Natural killer cell treated with Interleukin-12 subunit alpha and Interleukin-12 subunit beta and Interleukin-15 and Interleukin-18, amount 100 ng/mL, for 72 hours (primary cell): ENCODE measurements around the gene TNFRSF12A. TPM values are rescaled to one million over a fixed set of nuclear protein-coding genes. Genes with fewer than 3 reads are reported as not detected.
"Not testable (repeated sequence)": the region's sequence is repeated elsewhere in the genome, so short reads cannot be mapped to it uniquely, and the experiment has no call there.

Experiments
- ATAC-seq, 2 donors: fragments of 150-1000 bp; cut with Tn5 transposase in 1 of 2; sonication (Bioruptor Pico), chemical (Tn5 transposase) in 1 of 2; 2 replicates each; pipeline ENCODE4 v1.10.0; 2021
- DNase-seq: peaks from one replicate; pipeline ENCODE4 v3.0.0; 2022; ENCODE audit warnings: low spot score
- H3K27ac Mint-ChIP-seq, 2 donors: 1 replicate in 1 of 2; 2 replicates in 1 of 2; pipeline ENCODE4 v1.8.0; 2022; ENCODE audit warnings: mixed read lengths in 2 of 2, mild to moderate bottlenecking in 1 of 2, moderate library complexity in 1 of 2
- H3K27me3 Mint-ChIP-seq, 2 donors: 1 replicate in 1 of 2; 2 replicates in 1 of 2; pipeline ENCODE4 v1.8.0; 2022; ENCODE audit warnings: mixed read lengths in 2 of 2
- H3K36me3 Mint-ChIP-seq: one replicate; pipeline ENCODE4 v1.8.0; 2022; ENCODE audit warnings: mixed read lengths
- H3K4me1 Mint-ChIP-seq, 2 donors: 1 replicate in 1 of 2; 2 replicates in 1 of 2; pipeline ENCODE4 v1.8.0; 2022; ENCODE audit warnings: low read depth in 2 of 2, mixed read lengths in 2 of 2, mild to moderate bottlenecking in 1 of 2
- H3K4me3 Mint-ChIP-seq: one replicate; pipeline ENCODE4 v1.8.0; 2022; ENCODE audit warnings: mixed read lengths
- H3K9me3 Mint-ChIP-seq: 2 replicates; pipeline ENCODE4 v1.8.0; 2022; ENCODE audit warnings: mixed read lengths
- total RNA-seq, 2 donors: library from RNA; stranded (reverse); gene quantifications; one replicate each; pipeline ENCODE4 v1.2.3, GENCODE V29; 2022

TNFRSF12A gene
- total RNA-seq, 2 donors from 2014 or later, result 6.4 to 6.5 TPM

GRCh38 chr16:3058139-3059030, 38.2 kb downstream of the TNFRSF12A start:
- H3K4me1 Mint-ChIP-seq, result peaks cover 57 to 63% of the 10 kb centered on the region in 2 donors
- no peaks in the 10 kb centered on the region for H3K9me3 Mint-ChIP-seq
- no peaks in the 10 kb centered on the region for H3K27me3 Mint-ChIP-seq
- H3K4me3 Mint-ChIP-seq, result peak overlapping the region; percentile 89
- peak; percentile 78 for DNase-seq
- peaks cover 24% of the 10 kb centered on the region for H3K36me3 Mint-ChIP-seq
- peak overlapping the region; percentile 99 to 100 for H3K27ac Mint-ChIP-seq
- peak; percentile 50 to 63 for ATAC-seq

- H3K27ac Mint-ChIP-seq, result peak overlapping the region; percentile 92 to 99
- H3K9me3 Mint-ChIP-seq, result no peaks in the 10 kb centered on the region
- DNase-seq (peak; percentile 97), ATAC-seq (peak; percentile 88 to 94)
- H3K27me3 Mint-ChIP-seq, result no peaks in the 10 kb centered on the region
- H3K36me3 Mint-ChIP-seq, result peaks cover 16% of the 10 kb centered on the region
- H3K4me3 Mint-ChIP-seq, result peak overlapping the region; percentile 89
- peaks cover 55 to 61% of the 10 kb centered on the region in 2 donors for H3K4me1 Mint-ChIP-seq
Measured at GRCh38 chr16:3059041-3059722, 39.0 kb downstream of the TNFRSF12A start.

GRCh38 chr16:3059723-3060242, 39.6 kb downstream of the TNFRSF12A start:
- no peaks in the 10 kb centered on the region for H3K27me3 Mint-ChIP-seq
- H3K9me3 Mint-ChIP-seq, result no peaks in the 10 kb centered on the region
- peaks cover 55% of the 10 kb centered on the region in 2 donors for H3K4me1 Mint-ChIP-seq
- H3K4me3 Mint-ChIP-seq, result peak overlapping the region; percentile 89
- peak overlapping the region; percentile 92 to 99 for H3K27ac Mint-ChIP-seq
- peaks cover 13% of the 10 kb centered on the region for H3K36me3 Mint-ChIP-seq
- DNase-seq (no peak), ATAC-seq (no peak)

GRCh38 chr16:3060339-3061127, 40.4 kb downstream of the TNFRSF12A start:
- Mint-ChIP-seq H3K27ac (peak overlapping the region; percentile 92 to 99), H3K4me3 (peak overlapping the region; percentile 89), H3K4me1 (peaks cover 52% of the 10 kb centered on the region in 2 donors), H3K36me3 (peaks cover 9% of the 10 kb centered on the region), H3K9me3 (no peaks in the 10 kb centered on the region), H3K27me3 (no peaks in the 10 kb centered on the region)
- DNase-seq (no peak), ATAC-seq (no peak)

GRCh38 chr16:3062553-3062952, 42.4 kb downstream of the TNFRSF12A start:
- Mint-ChIP-seq H3K36me3 (peaks cover 8% of the 10 kb centered on the region), H3K4me3 (peak overlapping the region; percentile 52), H3K4me1 (peaks cover 43 to 46% of the 10 kb centered on the region in 2 donors), H3K27ac (peak overlapping the region; percentile 97 to 100), H3K9me3 (no peaks in the 10 kb centered on the region), H3K27me3 (no peaks in the 10 kb centered on the region)
- ATAC-seq, result no peak
- no peak for DNase-seq

- H3K27me3 Mint-ChIP-seq, result no peaks in the 10 kb centered on the region
- DNase-seq, result no peak
- no peak for ATAC-seq
- peaks cover 46 to 53% of the 10 kb centered on the region in 2 donors for H3K4me1 Mint-ChIP-seq
- no peaks in the 10 kb centered on the region for H3K9me3 Mint-ChIP-seq
- H3K4me3 Mint-ChIP-seq, result peak overlapping the region; percentile 52
- H3K36me3 Mint-ChIP-seq, result peaks cover 11% of the 10 kb centered on the region
- peak overlapping the region; percentile 97 to 100 for H3K27ac Mint-ChIP-seq
Measured at GRCh38 chr16:3063625-3064386, 43.6 kb downstream of the TNFRSF12A start.

- Mint-ChIP-seq H3K36me3 (peaks cover 22% of the 10 kb centered on the region), H3K9me3 (no peaks in the 10 kb centered on the region), H3K27me3 (no peaks in the 10 kb centered on the region), H3K4me1 (peaks cover 49 to 55% of the 10 kb centered on the region in 2 donors), H3K4me3 (peak within 1 kb of the TSS; percentile 100), H3K27ac (peak within 1 kb of the TSS; percentile 97 to 100)
- ATAC-seq (peak; percentile 71 to 73), DNase-seq (no peak)
Measured at GRCh38 chr16:3065069-3065741, 45.0 kb downstream of the TNFRSF12A start, which contains the start of gene IL32. Gene IL32, plus strand, starts transcription at chr16:3065640. Its CDS starts 172 bp downstream, at chr16:3065812.

- ATAC-seq (peak; percentile 1 to 29), DNase-seq (no peak)
- no peaks in the 10 kb centered on the region for H3K27me3 Mint-ChIP-seq
- no peaks in the 10 kb centered on the region for H3K9me3 Mint-ChIP-seq
- H3K27ac Mint-ChIP-seq, result peak overlapping the region; percentile 97 to 100
- peak overlapping the region; percentile 100 for H3K4me3 Mint-ChIP-seq
- peaks cover 22% of the 10 kb centered on the region for H3K36me3 Mint-ChIP-seq
- H3K4me1 Mint-ChIP-seq, result peaks cover 50 to 54% of the 10 kb centered on the region in 2 donors
Measured at GRCh38 chr16:3065742-3066439, 45.7 kb downstream of the TNFRSF12A start.

- peaks cover 55 to 59% of the 10 kb centered on the region in 2 donors for H3K4me1 Mint-ChIP-seq
- DNase-seq (no peak), ATAC-seq (peak in 1 of 2 donors; percentile 1)
- peak overlapping the region; percentile 97 to 100 for H3K27ac Mint-ChIP-seq
- H3K4me3 Mint-ChIP-seq, result peak overlapping the region; percentile 100
- peaks cover 22% of the 10 kb centered on the region for H3K36me3 Mint-ChIP-seq
- H3K27me3 Mint-ChIP-seq, result no peaks in the 10 kb centered on the region
- no peaks in the 10 kb centered on the region for H3K9me3 Mint-ChIP-seq
Measured at GRCh38 chr16:3066440-3066748, 46.2 kb downstream of the TNFRSF12A start.

- Mint-ChIP-seq H3K4me3 (peak overlapping the region; percentile 100), H3K36me3 (peaks cover 22% of the 10 kb centered on the region), H3K4me1 (peaks cover 57 to 62% of the 10 kb centered on the region in 2 donors)
Measured at GRCh38 chr16:3068487-3068886, 48.3 kb downstream of the TNFRSF12A start.

GRCh38 chr16:3069146-3069545, 49.0 kb downstream of the TNFRSF12A start:
- not testable (repeated sequence) for ATAC-seq, H3K9me3 Mint-ChIP-seq, H3K27me3 Mint-ChIP-seq, DNase-seq
- H3K36me3 Mint-ChIP-seq, result peaks cover 22% of the 10 kb centered on the region
- peaks cover 59 to 64% of the 10 kb centered on the region in 2 donors for H3K4me1 Mint-ChIP-seq
- peak overlapping the region; percentile 97 to 100 for H3K27ac Mint-ChIP-seq
- peak overlapping the region; percentile 73 for H3K4me3 Mint-ChIP-seq

More at GRCh38 chr16:3068487-3068886, 48.3 kb downstream of the TNFRSF12A start:
- Mint-ChIP-seq H3K9me3 (no peaks in the 10 kb centered on the region), H3K27me3 (no peaks in the 10 kb centered on the region), H3K27ac (peak overlapping the region; percentile 97 to 100)
- ATAC-seq (no peak), DNase-seq (no peak)
